Measurements from ENCODE around the gene DHRS1. TPM values are rescaled to one million over a fixed set of nuclear protein-coding genes. Genes with fewer than 3 reads are reported as not detected.

The DHRS1 gene
- total RNA-seq, 1 experiment from 2014 or later = 34.7 TPM

DNA sequence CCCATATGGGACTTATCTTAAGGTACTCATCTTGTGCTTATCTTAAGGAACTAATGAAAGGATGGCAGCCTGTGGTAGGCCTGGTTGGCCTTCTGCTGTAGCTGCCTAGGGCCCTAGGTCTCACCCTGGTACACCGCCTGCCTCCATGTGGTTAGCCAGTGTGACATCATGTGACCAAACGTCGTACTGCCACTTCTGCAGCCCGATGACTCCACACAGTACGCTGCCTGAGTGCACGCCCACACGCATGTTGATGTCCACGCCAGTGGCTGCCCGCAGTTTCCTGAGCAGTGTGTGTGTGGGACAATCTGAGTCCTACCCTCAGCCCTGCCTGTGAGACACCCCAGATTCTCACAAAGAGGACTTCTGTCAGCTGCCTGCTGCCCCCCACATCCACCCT lies 30.2 kb upstream of the DHRS1 start:
- TF ChIP-seq SP1 (IDR thresholded peaks at IDR 0.05; ENCODE audit: low read depth) = no peak
- no peak for TF ChIP-seq TCF7L2 (IDR thresholded peaks at IDR 0.05; ENCODE audit: borderline replicate concordance, extremely low read depth, insufficient read depth, insufficient read length)
- CTCF ChIA-PET = interaction anchor here (1.4 to 2.9 kb wide), 2 partner anchors 102 to 107 kb away, joined by 9 to 17 read pairs; no protein-coding TSS in a partner anchor
- ATAC-seq (no peak), DNase-seq (ENCODE audit: low read depth, low spot score) (no peak)
- Histone ChIP-seq H3K27me3 (ENCODE audit: insufficient read depth, low read length) (no peaks in the 10 kb centered on the region), H3K79me2 (ENCODE audit: insufficient read depth, low read length) (no peaks in the 10 kb centered on the region), H3K4me3 (replicated peaks in 1 of 2; ENCODE audit: low read depth in 1 of 2, low read length in 2 of 2) (no peak overlapping the region), H3K36me3 (ENCODE audit: control insufficient read depth in 1 of 2, insufficient read depth in 2 of 2, low read length in 2 of 2) (no peaks in the 10 kb centered on the region), H3K9me3 (ENCODE audit: control insufficient read depth in 1 of 2, insufficient read depth in 1 of 2, low read depth in 1 of 2, low read length in 2 of 2) (no peaks in the 10 kb centered on the region), H3K4me1 (ENCODE audit: control insufficient read depth in 1 of 2, insufficient read depth in 2 of 2, low read length in 2 of 2) (peaks cover 4 to 12% of the 10 kb centered on the region in 2 experiments), H3K9ac (ENCODE audit: low read length) (no peak overlapping the region), H3K4me2 (ENCODE audit: low read length) (no peak overlapping the region), H3K9me2 (ENCODE audit: insufficient read depth) (no peaks in the 10 kb centered on the region), H4K20me1 (ENCODE audit: insufficient read depth) (no peaks in the 10 kb centered on the region), H3K27ac (ENCODE audit: low read depth, low read length) (no peak overlapping the region), H2AFZ (ENCODE audit: low read depth, low read length, poor library complexity, severe bottlenecking) (no peak overlapping the region)
- intact Hi-C loops (cut with micrococcal nuclease) = no loop called here
- RAD21 ChIA-PET (ENCODE audit: low non-redundant PET in 1 of 2, low total read pairs in 2 of 2, uncharacterized antibody in 2 of 2, unreplicated experiment in 2 of 2) = interaction anchor here in 1 of 2 experiments (0.8 kb wide), 1 partner anchor 102 kb away, joined by 3 read pairs; no protein-coding TSS in a partner anchor
- BruUV-seq (replicated peaks) = no TSS peak
- POLR2A ChIA-PET = interaction anchor here (1.1 kb wide), 1 partner anchor 102 kb away, joined by 4 read pairs; no protein-coding TSS in a partner anchor

DNA sequence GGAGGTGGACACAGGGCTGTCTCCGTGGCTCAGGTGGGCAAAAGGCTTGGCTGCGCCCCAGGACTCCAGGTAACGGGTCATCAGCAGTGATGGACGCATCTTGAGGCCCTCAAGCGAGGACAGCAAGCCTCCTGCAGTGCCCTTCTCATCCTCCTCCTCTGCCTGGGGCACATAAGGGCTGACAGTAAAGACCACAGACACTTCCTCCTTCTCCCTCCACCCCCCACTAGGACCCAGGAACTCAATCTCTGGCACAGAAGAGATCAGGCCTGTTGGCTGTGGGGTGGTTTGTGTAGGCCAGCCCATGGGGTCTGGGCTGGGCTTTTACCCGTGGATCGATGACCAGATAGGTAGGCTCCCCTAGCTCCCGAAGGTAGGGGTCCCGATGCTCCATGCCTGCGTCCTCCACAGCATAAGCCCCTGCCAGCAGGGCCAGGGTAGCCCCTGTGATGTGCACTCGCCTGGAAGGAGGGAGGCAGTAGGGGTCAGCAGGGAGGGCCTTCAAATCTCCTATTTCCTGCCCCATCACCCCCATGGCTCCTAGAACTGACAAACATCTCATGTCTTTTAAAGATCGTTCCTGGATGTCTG lies 29.6 kb upstream of the DHRS1 start:
- Histone ChIP-seq H3K4me2 (ENCODE audit: low read length) (no peak overlapping the region), H3K4me1 (ENCODE audit: control insufficient read depth in 1 of 2, insufficient read depth in 2 of 2, low read length in 2 of 2) (peaks cover 4 to 10% of the 10 kb centered on the region in 2 experiments), H3K9me3 (ENCODE audit: control insufficient read depth in 1 of 2, insufficient read depth in 1 of 2, low read depth in 1 of 2, low read length in 2 of 2) (no peaks in the 10 kb centered on the region), H3K36me3 (ENCODE audit: control insufficient read depth in 1 of 2, insufficient read depth in 2 of 2, low read length in 2 of 2) (no peaks in the 10 kb centered on the region), H3K27ac (ENCODE audit: low read depth, low read length) (no peak overlapping the region), H4K20me1 (ENCODE audit: insufficient read depth) (no peaks in the 10 kb centered on the region), H3K9me2 (ENCODE audit: insufficient read depth) (no peaks in the 10 kb centered on the region), H3K79me2 (ENCODE audit: insufficient read depth, low read length) (no peaks in the 10 kb centered on the region), H2AFZ (ENCODE audit: low read depth, low read length, poor library complexity, severe bottlenecking) (no peak overlapping the region), H3K9ac (ENCODE audit: low read length) (no peak overlapping the region), H3K4me3 (replicated peaks in 1 of 2; ENCODE audit: low read depth in 1 of 2, low read length in 2 of 2) (no peak overlapping the region), H3K27me3 (ENCODE audit: insufficient read depth, low read length) (no peaks in the 10 kb centered on the region)
- DNase-seq (ENCODE audit: low read depth, low spot score) (no peak), ATAC-seq (no peak)
- ChIA-PET CTCF (interaction anchor here (1.4 to 2.9 kb wide), 2 partner anchors 102 to 107 kb away, joined by 9 to 17 read pairs; no protein-coding TSS in a partner anchor), POLR2A (interaction anchor here (1.1 kb wide), 1 partner anchor 103 kb away, joined by 4 read pairs; no protein-coding TSS in a partner anchor), RAD21 (ENCODE audit: low non-redundant PET in 1 of 2, low total read pairs in 2 of 2, uncharacterized antibody in 2 of 2, unreplicated experiment in 2 of 2) (interaction anchor here in 1 of 2 experiments (0.8 kb wide), 1 partner anchor 103 kb away, joined by 3 read pairs; no protein-coding TSS in a partner anchor)
- BruUV-seq (replicated peaks) = no TSS peak
- intact Hi-C loops (cut with micrococcal nuclease) = no loop called here
- no peak for TF ChIP-seq CBX3 (IDR thresholded peaks at IDR 0.05; ENCODE audit: low read depth)
- no peak for TF ChIP-seq ZNF274 (IDR thresholded peaks at IDR 0.05; ENCODE audit: low read depth, low read length)
- no peak for TF ChIP-seq SP1 (IDR thresholded peaks at IDR 0.05; ENCODE audit: low read depth)
- no peak for TF ChIP-seq POLR2A (IDR thresholded peaks at IDR 0.05; ENCODE audit: borderline replicate concordance, extremely low read depth, insufficient read depth, insufficient read length)
- TF ChIP-seq EZH2phosphoT487 (IDR thresholded peaks at IDR 0.05; ENCODE audit: borderline replicate concordance) = no peak
- no peak for TF ChIP-seq EGR1 (IDR thresholded peaks at IDR 0.05; ENCODE audit: low read depth)
- TF ChIP-seq RAD21 (IDR thresholded peaks at IDR 0.05; ENCODE audit: low read depth) = no peak
- TF ChIP-seq, protein P1, sequence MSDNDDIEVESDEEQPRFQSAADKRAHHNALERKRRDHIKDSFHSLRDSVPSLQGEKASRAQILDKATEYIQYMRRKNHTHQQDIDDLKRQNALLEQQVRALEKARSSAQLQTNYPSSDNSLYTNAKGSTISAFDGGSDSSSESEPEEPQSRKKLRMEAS (IDR thresholded peaks at IDR 0.05) = no peak
- TF ChIP-seq ZFX (IDR thresholded peaks at IDR 0.05) = no peak
- TF ChIP-seq JUND (IDR thresholded peaks at IDR 0.05) = no peak
- TF ChIP-seq EZH2 (IDR thresholded peaks at IDR 0.05) = no peak
- TF ChIP-seq, protein P2, sequence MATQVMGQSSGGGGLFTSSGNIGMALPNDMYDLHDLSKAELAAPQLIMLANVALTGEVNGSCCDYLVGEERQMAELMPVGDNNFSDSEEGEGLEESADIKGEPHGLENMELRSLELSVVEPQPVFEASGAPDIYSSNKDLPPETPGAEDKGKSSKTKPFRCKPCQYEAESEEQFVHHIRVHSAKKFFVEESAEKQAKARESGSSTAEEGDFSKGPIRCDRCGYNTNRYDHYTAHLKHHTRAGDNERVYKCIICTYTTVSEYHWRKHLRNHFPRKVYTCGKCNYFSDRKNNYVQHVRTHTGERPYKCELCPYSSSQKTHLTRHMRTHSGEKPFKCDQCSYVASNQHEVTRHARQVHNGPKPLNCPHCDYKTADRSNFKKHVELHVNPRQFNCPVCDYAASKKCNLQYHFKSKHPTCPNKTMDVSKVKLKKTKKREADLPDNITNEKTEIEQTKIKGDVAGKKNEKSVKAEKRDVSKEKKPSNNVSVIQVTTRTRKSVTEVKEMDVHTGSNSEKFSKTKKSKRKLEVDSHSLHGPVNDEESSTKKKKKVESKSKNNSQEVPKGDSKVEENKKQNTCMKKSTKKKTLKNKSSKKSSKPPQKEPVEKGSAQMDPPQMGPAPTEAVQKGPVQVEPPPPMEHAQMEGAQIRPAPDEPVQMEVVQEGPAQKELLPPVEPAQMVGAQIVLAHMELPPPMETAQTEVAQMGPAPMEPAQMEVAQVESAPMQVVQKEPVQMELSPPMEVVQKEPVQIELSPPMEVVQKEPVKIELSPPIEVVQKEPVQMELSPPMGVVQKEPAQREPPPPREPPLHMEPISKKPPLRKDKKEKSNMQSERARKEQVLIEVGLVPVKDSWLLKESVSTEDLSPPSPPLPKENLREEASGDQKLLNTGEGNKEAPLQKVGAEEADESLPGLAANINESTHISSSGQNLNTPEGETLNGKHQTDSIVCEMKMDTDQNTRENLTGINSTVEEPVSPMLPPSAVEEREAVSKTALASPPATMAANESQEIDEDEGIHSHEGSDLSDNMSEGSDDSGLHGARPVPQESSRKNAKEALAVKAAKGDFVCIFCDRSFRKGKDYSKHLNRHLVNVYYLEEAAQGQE (IDR thresholded peaks at IDR 0.05; ENCODE audit: low read depth) = no peak
- TF ChIP-seq ELF1 (IDR thresholded peaks at IDR 0.05; ENCODE audit: borderline replicate concordance, low read depth) = no peak
- TF ChIP-seq, protein P3, sequence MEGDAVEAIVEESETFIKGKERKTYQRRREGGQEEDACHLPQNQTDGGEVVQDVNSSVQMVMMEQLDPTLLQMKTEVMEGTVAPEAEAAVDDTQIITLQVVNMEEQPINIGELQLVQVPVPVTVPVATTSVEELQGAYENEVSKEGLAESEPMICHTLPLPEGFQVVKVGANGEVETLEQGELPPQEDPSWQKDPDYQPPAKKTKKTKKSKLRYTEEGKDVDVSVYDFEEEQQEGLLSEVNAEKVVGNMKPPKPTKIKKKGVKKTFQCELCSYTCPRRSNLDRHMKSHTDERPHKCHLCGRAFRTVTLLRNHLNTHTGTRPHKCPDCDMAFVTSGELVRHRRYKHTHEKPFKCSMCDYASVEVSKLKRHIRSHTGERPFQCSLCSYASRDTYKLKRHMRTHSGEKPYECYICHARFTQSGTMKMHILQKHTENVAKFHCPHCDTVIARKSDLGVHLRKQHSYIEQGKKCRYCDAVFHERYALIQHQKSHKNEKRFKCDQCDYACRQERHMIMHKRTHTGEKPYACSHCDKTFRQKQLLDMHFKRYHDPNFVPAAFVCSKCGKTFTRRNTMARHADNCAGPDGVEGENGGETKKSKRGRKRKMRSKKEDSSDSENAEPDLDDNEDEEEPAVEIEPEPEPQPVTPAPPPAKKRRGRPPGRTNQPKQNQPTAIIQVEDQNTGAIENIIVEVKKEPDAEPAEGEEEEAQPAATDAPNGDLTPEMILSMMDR (IDR thresholded peaks at IDR 0.05 in 2 of 3, conservative IDR thresholded peaks at IDR 0.05 in 1 of 3; ENCODE audit: borderline replicate concordance in 1 of 3, insufficient read depth in 1 of 3, low read depth in 2 of 3, low read length in 2 of 3) = no peak

All from HCT116 (cell line).